HEK293 (cell line): Measurements from ENCODE around the gene GRAMD1B.

ENCODE experiments used
- CTCF ChIA-PET: fragments of 350-600 bp; formaldehyde crosslinking; extraction: SDS; loops from one replicate; lab custom pipeline; 2021; ENCODE audit warnings: antibody characterized with exemption; lab: Yijun Ruan, JAX
- POLR2A ChIA-PET: fragments of 300-600 bp; formaldehyde crosslinking; extraction: SDS; loops from one replicate; lab custom pipeline; 2020; ENCODE audit warnings: antibody characterized with exemption, inconsistent platforms; lab: Yijun Ruan, JAX
- H3K27ac ChIP-seq: fragments of 200-500 bp; sonication (Bioruptor generic); 2 replicates; pipeline ENCODE4 v1.5.1; 2014; ENCODE audit warnings: low read depth, low read length, control low read depth, inconsistent platforms; ENCODE audit errors: extremely low read depth
- H3K36me3 ChIP-seq, 2 experiments: fragments of 200-500 bp in 1 of 2; sonication (Bioruptor generic) in 1 of 2; 1 replicate in 1 of 2; 2 replicates in 1 of 2; pipeline ENCODE4 v1.5.1; 2014 to 2017; ENCODE audit warnings: inconsistent platforms in 2 of 2, low read length in 2 of 2; ENCODE audit not compliant: control insufficient read depth in 2 of 2, insufficient read depth in 1 of 2
- H3K4me1 ChIP-seq: fragments of 200-500 bp; sonication (Bioruptor generic); 2 replicates; pipeline ENCODE4 v1.5.1; 2014; ENCODE audit warnings: mild to moderate bottlenecking, low read length, inconsistent platforms; ENCODE audit not compliant: control insufficient read depth, insufficient read depth
- H3K4me3 ChIP-seq: 2 replicates; pipeline ENCODE4 v1.5.1; 2011; ENCODE audit warnings: low read depth, mild to moderate bottlenecking, control low read depth, low read length, moderate library complexity
- H3K9me3 ChIP-seq: fragments of 200-500 bp; sonication (Bioruptor generic); 2 replicates; pipeline ENCODE4 v1.5.1; 2014; ENCODE audit warnings: low read depth, low read length, inconsistent platforms; ENCODE audit not compliant: control insufficient read depth, insufficient read depth
- GLI2 ChIP-seq: fragments of 450-650 bp; formaldehyde crosslinking; IDR thresholded peaks from 2 replicates; pipeline ENCODE4; 2017; ENCODE audit warnings: missing biosample characterization, missing genetic modification characterization, low read depth, borderline replicate concordance
- PRDM10 ChIP-seq: fragments of 450-650 bp; formaldehyde crosslinking; IDR thresholded peaks from 2 replicates; pipeline ENCODE4 v1.5.1; 2016; ENCODE audit warnings: missing biosample characterization, missing genetic modification characterization
- PRDM2 ChIP-seq: fragments of 450-650 bp; formaldehyde crosslinking; IDR thresholded peaks from 2 replicates; pipeline ENCODE4 v1.5.1; 2016; ENCODE audit warnings: missing biosample characterization, missing genetic modification characterization, borderline replicate concordance
- ZEB2 ChIP-seq: fragments of 450-650 bp; formaldehyde crosslinking; IDR thresholded peaks from 2 replicates; pipeline ENCODE4 v1.5.1; 2016; ENCODE audit warnings: missing biosample characterization, missing genetic modification characterization
- ZFP69B ChIP-seq: fragments of 450-650 bp; formaldehyde crosslinking; IDR thresholded peaks from 2 replicates; pipeline ENCODE4 v1.5.1; 2016; ENCODE audit warnings: missing biosample characterization, missing genetic modification characterization
- ZNF221 ChIP-seq: fragments of 450-650 bp; formaldehyde crosslinking; IDR thresholded peaks from 2 replicates; pipeline ENCODE4 v1.5.1; 2017; ENCODE audit warnings: missing biosample characterization, missing genetic modification characterization, borderline replicate concordance
- ZNF280C ChIP-seq: fragments of 450-650 bp; formaldehyde crosslinking; IDR thresholded peaks from 2 replicates; pipeline ENCODE4 v1.5.1; 2016; ENCODE audit warnings: missing biosample characterization, missing genetic modification characterization
- ZNF394 ChIP-seq: fragments of 450-650 bp; formaldehyde crosslinking; IDR thresholded peaks from 2 replicates; pipeline ENCODE4 v1.5.1; 2016; ENCODE audit warnings: missing biosample characterization, missing genetic modification characterization, mild to moderate bottlenecking, moderate library complexity, borderline replicate concordance
- ZNF398 ChIP-seq: fragments of 450-650 bp; formaldehyde crosslinking; IDR thresholded peaks from 2 replicates; pipeline ENCODE4 v1.5.1; 2017; ENCODE audit warnings: missing biosample characterization, missing genetic modification characterization
- ZNF548 ChIP-seq: fragments of 450-650 bp; formaldehyde crosslinking; IDR thresholded peaks from 2 replicates; pipeline ENCODE4 v1.5.1; 2016; ENCODE audit warnings: missing biosample characterization, missing genetic modification characterization
- ZNF624 ChIP-seq: fragments of 450-650 bp; formaldehyde crosslinking; IDR thresholded peaks from 2 replicates; pipeline ENCODE4 v1.5.1; 2017; ENCODE audit warnings: missing biosample characterization, missing genetic modification characterization
- ZNF670 ChIP-seq: fragments of 450-650 bp; formaldehyde crosslinking; IDR thresholded peaks from 2 replicates; pipeline ENCODE4 v1.5.1; 2016; ENCODE audit warnings: missing biosample characterization, missing genetic modification characterization, low read depth
- ZSCAN16 ChIP-seq: fragments of 450-650 bp; formaldehyde crosslinking; IDR thresholded peaks from 2 replicates; pipeline ENCODE4 v1.5.1; 2016; ENCODE audit warnings: missing biosample characterization, missing genetic modification characterization

Gene GRAMD1B

GRCh38 chr11:123560006-123560405 is 129.9 kb downstream of the GRAMD1B start (continued):
- no peak for TF ChIP-seq PRDM10
- no peak for TF ChIP-seq ZEB2
- no peak for TF ChIP-seq ZNF394 (tag by site-specific recombination)

- TF ChIP-seq ZSCAN16 (tag by site-specific recombination): no peak
- TF ChIP-seq ZNF624 (tag by site-specific recombination): no peak
- no peak for TF ChIP-seq ZFP69B (tag by site-specific recombination)
- no peak for TF ChIP-seq ZNF548
- no peak for TF ChIP-seq ZNF398 (tag by site-specific recombination)
- TF ChIP-seq, all 188 proteins: peak for 0
- Histone ChIP-seq H3K9me3 (no peaks in the 10 kb centered on the region), H3K27ac (no peak overlapping the region), H3K4me3 (no peak overlapping the region), H3K4me1 (peaks cover 2% of the 10 kb centered on the region; the same call in 1 of the 2 replicates), H3K36me3 (no peaks in the 10 kb centered on the region)
- ChIA-PET POLR2A (interaction anchor here (0.9 kb wide), 1 partner anchor 12 kb away, joined by 3 read pairs; no protein-coding TSS in a partner anchor), CTCF (interaction anchor here (0.6 to 1.6 kb wide), 9 partner anchors 10 to 458 kb away, joined by 3 to 7 read pairs (median 3); no protein-coding TSS in a partner anchor)
These were observed 131.3 kb downstream of the GRAMD1B start for GRCh38 chr11:123561431-123561800.

GRCh38 chr11:123562158-123562557 is 132.1 kb downstream of the GRAMD1B start:
- ChIA-PET POLR2A (interaction anchor here (0.9 kb wide), 1 partner anchor 11 kb away, joined by 3 read pairs; no protein-coding TSS in a partner anchor), CTCF (interaction anchor here (1.2 to 1.4 kb wide), 2 partner anchors 15 to 51 kb away, joined by 3 to 7 read pairs; no protein-coding TSS in a partner anchor)
- H3K4me1 ChIP-seq: peaks cover 2% of the 10 kb centered on the region; the same call in 1 of the 2 replicates
- H3K9me3 ChIP-seq: no peaks in the 10 kb centered on the region
- H3K27ac ChIP-seq: no peak overlapping the region
- TF ChIP-seq GLI2 (no peak), ZNF221 (tag by site-specific recombination) (no peak), PRDM2 (tag by site-specific recombination) (no peak), ZNF670 (tag by site-specific recombination) (no peak), ZNF280C (tag by site-specific recombination) (no peak)
- H3K36me3 ChIP-seq: no peaks in the 10 kb centered on the region
- no peak overlapping the region for H3K4me3 ChIP-seq
